ENCODE data around the gene NUP93.

DNA sequence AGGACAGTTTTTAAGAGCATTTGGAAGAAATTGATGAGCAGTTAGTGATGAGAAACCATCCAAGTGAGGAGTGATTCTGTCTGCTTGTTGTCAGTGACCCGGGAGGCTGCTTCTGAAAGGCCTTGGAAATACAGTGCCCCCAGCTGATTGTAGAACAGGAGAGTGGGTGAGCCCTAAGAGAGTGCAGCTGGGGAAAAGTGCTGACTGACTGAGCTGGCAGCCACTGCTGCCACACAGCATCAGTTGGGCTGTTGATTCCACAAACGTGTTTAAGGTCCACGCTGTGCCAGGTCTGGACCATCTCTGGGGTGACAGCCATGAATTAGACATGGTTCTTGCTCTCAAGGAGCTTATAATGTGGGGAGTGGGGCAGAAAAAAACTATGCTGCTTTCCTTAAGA is 18.9 kb downstream of the NUP93 start:
- TF ChIP-seq EZH2phosphoT487 (IDR thresholded peaks at IDR 0.05; ENCODE audit: borderline replicate concordance), result no peak
- TF ChIP-seq, protein P1, sequence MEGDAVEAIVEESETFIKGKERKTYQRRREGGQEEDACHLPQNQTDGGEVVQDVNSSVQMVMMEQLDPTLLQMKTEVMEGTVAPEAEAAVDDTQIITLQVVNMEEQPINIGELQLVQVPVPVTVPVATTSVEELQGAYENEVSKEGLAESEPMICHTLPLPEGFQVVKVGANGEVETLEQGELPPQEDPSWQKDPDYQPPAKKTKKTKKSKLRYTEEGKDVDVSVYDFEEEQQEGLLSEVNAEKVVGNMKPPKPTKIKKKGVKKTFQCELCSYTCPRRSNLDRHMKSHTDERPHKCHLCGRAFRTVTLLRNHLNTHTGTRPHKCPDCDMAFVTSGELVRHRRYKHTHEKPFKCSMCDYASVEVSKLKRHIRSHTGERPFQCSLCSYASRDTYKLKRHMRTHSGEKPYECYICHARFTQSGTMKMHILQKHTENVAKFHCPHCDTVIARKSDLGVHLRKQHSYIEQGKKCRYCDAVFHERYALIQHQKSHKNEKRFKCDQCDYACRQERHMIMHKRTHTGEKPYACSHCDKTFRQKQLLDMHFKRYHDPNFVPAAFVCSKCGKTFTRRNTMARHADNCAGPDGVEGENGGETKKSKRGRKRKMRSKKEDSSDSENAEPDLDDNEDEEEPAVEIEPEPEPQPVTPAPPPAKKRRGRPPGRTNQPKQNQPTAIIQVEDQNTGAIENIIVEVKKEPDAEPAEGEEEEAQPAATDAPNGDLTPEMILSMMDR (conservative IDR thresholded peaks at IDR 0.05; ENCODE audit: low read length), result no peak

Data from Loucy (cell line).